Islet of Langerhans (tissue), 1 donor: ENCODE data around the gene SCGB2B2.
A peak's percentile ranks its signal among the peaks of the same experiment; 100 is the strongest.
"Not testable (repeated sequence)": the region's sequence is repeated elsewhere in the genome, so short reads cannot be mapped to it uniquely, and the experiment has no call there.

Experiments
- FAIRE-seq: peaks from one replicate; lab custom pipeline; 2011; peaks lifted over from hg19 to GRCh38; lab: Jason Lieb, UNC

SCGB2B2 gene, protein sequence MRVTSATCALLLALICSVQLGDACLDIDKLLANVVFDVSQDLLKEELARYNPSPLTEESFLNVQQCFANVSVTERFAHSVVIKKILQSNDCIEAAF

DNA sequence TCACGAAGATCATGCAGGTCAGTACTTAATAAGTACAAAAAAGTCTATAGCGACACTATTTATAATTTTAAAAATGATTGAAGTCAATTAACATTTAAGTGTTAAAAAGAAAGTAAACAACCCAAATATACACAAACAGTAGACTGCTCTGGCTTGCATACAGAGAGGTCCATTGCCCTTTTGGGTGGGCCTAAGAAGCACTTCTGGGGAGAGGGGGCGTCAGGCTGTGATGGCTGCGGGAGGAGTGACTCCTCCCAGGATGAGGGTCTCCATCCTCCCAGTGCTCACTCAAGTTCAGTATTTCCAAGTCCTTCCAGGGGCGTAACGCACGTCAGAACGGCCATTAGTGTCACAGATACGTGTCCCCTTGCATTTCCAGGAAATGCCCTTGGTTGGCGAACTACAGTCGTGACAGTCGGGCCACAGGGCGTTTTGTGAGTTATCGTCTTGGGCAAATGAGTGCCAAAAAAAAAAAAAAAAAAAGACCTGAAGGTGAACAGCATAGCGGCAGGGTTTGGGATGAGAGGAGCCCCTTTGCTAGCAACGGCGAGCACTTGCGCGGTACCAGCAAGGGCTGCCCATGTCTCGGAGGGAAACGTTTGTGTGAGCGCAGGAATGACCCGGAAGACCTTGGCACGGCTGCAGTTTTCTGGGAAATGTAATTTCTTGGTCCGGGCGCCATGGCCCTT is at the start of gene SCGB2B2:
Gene SCGB2B2, minus strand, starts transcription at position 463 of the 689 bp plus-strand sequence. CDS start 82,596 bp downstream, outside the sequence.
- FAIRE-seq = peak; percentile 33

DNA sequence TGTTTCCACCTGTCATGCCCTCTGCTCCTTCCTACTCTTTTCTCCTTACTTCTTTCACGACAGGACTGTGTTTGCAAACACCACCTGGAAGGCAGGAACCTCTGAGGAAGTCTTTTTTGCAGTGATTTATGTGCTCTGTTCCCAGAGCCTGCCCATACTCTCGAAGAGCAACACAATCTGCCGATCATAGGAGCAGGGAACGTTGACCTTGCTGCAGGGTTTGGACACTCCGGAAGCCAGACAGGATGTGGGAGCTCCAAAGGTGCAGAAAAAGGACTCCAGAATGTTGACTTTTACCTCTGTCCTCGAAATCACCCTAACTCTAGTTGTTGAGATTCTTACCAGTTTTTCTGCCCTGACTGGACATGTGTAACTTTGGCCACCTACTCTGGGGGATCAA is 48.4 kb upstream of the SCGB2B2 start:
- FAIRE-seq = no peak

DNA sequence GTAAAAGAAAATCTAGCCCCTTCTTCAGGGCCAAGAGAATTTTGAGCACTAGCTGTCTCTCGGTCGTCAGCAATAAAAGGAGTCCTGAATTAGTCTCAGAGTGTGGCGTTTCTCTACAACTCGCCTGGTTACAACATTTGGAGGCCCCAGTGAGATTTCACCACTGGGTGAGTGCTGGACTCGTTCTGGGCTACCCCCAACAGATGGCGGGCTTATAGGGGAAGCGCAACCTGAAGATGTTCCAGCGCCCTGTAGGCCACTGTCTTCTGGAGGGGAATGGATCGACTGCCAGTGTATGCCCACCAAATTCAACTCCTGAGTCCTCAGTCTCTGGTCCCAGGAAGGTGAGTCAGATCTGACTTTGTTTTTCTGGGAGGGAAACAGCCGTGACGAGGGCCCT is 45.4 kb upstream of the SCGB2B2 start:
- no peak for FAIRE-seq

DNA sequence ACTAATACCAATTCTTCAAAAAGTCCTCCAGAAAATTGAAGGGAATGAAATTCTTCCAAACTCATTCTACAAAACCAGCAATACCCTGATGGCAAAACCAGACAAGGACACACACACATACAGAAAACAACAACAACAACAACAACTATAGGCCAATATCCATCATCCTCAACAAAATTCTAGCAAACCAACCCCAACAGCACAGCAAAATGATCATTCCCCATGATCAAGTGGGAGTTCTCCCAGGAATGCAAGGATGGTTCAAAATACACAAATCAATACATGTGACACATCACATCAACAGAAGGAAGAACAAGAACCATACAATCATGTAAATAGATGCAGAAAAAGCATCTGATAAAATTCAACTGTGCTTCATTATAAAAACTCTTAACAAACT is 38.4 kb upstream of the SCGB2B2 start:
- no peak for FAIRE-seq

DNA sequence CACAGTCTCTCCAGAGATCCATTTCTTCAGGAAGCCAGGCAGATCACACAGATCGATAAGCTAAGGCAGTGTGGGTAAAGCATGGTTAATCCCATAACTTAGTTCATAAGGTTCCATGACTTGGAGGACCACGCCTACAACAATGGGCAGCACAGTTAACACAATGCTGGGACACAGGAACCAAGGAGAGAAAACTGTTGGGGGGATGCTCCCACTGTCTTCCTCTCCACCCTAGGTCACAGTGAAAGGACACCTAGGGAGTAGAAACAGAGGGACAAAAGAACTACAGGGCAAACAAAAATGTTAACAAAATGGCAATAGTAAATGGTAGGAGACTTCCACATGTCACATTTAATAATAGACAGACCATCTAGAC is 36.3 kb upstream of the SCGB2B2 start:
- no peak for FAIRE-seq

DNA sequence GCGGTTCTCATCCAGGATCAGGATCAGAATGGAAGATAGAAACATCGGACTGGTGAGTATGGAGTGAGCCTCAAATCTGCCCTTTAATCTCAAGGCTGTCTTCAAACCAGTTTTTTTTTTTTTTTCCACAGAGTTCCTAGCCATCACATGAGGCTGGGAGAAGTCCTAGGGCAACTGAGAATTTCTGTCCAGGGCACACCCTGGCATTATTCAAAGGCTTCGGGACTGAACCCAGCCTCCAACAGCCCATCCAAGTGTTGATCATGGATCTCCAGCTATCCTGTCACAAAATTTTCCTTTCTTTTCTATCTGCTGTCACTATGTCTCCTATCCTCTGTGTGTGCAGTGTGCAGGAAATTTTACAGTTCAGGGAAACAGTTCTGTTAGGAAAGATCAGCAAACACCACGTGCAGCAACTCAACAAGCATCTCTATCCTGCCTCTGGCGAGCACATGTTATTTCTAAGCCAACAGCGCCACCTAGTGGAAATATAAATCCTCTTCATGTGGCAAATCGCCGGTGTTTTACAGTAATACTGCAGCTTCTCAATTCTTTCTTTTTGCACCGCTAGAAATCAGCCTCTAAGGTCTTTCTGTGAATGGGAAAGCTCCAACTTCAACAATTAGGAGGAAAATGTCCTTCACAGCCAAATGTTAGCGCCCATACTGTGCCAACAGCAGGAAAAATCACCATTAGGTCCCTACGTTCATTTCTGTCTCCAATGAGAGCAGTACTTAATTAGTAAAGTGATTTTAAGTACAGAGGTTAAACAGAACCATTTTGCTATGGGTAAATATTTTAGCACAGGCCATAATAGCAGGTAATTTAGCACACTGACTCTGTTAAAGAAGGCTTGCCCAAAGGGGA is 35.7 kb upstream of the SCGB2B2 start:
- peak; percentile 79 for FAIRE-seq

DNA sequence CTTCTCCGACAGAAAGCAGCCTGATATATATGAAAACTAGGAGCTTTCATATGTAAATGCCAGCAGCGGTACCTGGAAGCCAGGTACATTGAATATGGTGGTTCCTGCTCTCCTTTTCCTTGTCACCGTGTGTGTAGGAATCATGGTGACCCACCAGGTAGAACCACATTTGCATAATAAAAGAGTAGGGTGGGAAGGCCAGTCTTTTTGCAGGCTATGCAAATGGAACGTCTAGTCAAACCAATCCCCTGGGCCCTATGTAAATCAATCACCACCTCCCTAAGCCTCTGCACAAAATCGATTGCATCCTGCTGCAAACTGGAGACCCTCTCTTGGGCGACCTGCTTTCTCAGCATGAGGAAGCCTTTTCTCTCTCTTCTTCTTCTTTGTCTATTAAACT is 34.9 kb upstream of the SCGB2B2 start:
- no peak for FAIRE-seq

DNA sequence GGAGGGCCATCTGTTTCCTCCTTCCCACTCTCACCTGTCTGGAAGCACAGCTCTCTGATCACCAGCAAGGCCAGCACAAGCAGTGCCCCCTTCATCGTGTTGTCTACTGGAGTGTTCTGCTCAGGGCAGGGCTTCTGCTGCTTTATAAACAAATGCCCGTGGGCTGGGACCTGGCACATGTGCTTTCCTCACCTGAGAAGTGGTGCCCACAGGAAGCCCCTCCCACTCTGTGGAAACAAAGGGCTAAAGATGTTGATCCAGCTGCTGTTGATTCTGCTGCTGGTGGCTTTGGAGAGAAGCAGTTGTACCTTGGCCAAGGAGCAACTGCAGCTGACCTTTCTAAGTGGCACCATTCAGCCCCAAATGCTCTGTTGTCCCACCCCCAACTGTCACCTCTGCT is 30.7 kb upstream of the SCGB2B2 start:
- FAIRE-seq = no peak

DNA sequence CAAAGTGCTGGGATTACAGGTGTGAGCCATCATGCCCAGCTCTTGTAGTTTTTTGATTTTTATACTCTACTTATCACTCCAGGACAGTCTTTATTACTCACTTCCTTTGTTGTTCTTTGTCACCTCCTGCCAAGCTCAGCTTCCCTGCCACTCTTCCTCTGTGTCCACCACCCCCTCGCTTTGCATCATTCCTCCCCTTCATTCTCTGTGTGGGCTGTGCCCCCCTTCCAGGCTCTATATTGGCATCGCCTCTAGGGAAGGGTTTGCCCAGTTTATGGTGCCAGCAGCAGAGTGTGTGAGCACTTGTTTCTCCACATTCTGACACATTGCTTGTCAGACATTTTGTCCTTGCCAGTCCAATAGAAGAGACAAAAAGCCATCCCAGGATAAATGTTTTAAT is 15.6 kb upstream of the SCGB2B2 start:
- no peak for FAIRE-seq

DNA sequence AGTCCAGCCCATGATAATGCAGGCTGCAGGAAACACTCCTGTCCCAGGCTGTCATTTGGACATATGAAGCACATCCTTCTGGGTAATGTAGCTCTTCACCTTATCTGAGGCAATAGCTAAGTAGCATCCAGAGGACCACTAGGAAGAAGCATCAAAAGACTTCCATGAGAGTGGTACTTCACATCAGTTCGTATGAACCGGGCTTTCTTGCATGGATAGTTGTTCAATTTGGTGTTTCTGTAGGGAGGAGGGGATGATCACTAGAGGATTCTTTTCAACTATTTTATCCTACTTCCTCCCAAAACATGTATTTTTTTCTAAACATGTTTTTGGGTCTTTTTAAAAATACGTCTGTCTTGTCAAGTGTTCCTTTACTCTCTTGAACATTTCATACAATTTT is 13.4 kb upstream of the SCGB2B2 start:
- FAIRE-seq = no peak

DNA sequence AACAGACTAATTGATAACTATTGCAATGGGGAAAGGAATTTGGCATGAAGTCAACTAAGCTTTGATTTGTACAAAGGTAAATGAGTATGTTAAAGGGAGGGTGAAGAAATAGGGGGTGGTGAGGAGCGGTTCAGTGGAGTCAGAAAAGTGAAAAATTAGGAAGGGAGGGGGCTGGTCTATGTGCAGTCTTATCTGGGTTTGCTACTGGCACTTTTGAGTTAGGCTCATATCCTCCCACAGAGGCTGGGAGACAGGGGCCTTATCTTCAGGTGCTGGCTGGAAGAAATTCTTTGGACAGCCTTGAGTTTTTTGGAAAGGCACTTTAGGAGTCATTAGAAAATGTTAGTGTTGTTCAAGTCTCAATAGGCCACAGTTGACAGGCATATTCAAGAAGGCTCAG is 11.6 kb upstream of the SCGB2B2 start:
- no peak for FAIRE-seq

DNA sequence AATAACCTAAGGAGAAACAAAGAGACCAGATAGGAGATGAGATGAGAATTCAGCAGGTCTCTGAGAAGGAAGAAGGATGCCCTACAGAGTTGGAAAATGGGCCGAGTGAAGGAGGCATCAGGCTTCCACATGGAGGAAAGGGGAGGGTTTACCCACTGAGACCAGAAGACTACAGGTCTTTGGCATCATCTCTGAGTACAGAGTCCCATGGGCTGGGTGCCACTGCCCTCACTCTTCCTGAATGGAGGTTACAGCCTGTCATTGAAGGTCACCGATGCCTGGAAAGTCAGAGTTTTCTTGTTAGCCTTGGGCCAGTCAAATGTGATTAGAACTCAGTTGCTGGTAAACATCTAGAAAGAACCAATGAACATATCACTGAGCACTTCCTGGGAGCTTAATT is 10.4 kb upstream of the SCGB2B2 start:
- no peak for FAIRE-seq

DNA sequence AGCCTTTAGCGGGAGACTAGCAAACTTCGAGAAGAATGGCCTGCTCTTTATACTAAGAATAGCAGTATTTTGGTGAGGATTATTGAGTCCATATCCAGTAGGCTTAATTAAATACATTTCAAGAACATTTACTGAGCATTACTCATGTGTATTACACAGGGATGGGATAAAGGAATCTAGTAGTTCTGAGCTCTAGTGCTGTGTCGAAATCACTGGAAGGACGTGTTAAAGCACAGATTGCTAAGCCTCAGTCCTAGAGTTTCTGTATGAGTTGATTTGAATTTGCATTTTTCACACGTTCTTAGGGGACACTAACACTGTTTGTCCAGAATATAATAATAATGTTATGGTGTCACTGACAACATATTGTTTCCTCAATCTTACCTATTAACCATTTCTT is 9.5 kb upstream of the SCGB2B2 start:
- no peak for FAIRE-seq

DNA sequence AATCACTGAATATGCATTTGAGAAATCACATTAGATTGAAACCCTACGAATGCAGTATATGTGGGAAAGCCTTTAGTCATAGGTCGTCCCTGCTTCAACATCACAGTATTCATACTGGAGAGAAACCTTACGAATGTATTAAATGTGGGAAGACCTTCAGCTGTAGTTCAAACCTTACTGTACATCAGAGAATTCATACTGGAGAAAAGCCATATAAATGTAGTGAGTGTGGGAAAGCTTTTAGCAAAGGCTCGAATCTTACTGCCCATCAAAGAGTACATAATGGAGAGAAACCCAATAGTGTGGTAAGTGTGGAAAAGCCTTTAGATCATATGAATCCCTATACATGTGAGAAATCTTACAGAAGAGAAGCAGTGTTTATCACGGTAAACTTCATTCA is 8.3 kb upstream of the SCGB2B2 start:
- not testable (repeated sequence) for FAIRE-seq

DNA sequence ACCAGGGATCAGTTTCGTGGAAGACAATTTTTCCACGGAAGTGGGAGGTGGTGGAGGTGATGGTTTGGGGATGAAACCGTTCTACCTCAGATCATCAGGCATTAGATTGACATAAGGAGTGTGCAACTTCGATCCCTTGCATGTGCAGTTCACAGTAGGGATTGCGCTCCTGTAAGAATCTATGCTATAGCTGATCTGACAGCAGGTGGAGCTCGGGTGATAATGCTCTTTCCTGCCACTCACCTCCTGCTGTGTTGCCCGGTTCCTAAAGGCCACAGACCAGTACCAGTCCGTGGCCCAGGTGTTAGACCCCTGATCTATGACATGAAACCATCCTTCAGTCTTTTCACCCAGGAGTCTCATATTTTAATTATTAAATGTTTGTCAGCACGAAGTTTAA is 4.5 kb upstream of the SCGB2B2 start:
- no peak for FAIRE-seq

DNA sequence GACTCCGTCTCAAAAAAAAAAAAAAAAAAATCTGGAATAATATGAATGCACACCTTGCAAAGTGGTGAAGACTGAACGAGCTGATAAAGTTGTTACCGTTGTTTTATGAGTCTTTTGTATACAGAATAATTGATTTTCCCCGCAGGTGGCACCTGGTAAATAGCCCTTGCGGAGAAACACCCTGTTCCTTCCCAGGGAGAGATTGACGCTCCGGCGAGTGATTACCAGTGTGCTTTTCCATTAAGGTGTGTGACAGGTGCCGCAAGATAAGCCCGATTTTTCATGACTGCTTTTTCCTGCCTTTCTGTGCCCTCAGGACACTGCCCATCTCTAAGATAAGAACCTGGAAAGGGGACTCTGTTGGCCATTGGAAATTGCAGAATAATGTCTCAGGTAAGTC is 1.5 kb upstream of the SCGB2B2 start:
- FAIRE-seq = no peak

DNA sequence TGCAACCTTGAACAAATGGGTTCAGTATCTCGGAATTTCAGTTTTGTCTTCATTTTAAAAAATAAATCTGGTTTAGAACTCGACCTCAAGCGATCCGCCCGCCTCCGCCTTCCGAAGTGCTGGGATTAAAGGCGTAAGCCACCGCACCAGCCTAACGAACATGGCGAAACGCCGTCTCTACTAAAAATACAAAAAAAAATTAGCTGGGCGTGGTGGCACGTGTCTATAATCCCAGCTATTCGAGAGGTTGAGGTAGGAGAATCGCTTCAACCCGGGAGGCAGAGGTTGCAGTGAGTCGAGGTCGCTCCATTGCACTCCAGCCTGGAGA is 1.1 kb upstream of the SCGB2B2 start:
- no peak for FAIRE-seq

DNA sequence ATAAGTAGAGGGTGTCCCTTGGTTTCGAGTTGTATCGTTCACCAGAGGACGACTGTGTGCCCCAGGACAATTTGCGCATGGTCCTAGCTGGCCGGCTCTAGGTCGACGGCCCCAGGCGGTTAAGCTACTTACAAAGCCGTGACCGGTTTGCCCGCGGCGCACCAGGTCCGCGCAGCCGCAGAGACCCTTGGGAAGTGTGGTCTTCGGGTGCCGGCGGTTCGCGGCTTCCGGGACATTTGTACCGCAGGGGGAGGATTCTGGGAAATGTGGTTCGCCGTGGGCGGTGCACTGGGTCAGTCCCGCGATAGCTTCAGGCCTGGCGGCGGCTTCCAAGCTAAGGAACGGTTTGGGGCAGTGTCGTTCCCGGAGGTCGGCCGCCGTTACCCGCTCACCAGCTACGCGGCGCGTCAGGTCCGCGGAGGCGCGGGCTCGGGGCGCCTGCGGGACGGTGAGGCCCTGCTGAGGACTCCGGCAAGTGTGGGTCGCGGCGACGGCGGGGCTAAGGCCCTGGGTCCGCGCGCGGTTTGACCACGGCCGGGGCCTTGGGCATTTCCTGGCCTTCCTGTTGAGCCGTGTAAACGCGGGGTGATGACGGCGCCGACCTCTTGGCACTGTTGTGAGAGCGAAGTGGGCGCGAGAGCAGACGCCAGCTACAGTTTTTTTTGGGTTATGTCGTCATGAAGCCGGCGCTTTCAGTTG is 576 bp upstream of the SCGB2B2 start, which contains the start of gene ZNF302:
Gene ZNF302, plus strand, starts transcription at position 293 of the 699 bp plus-strand sequence. CDS start 1,127 bp downstream, outside the sequence.
- peak; percentile 66 for FAIRE-seq

DNA sequence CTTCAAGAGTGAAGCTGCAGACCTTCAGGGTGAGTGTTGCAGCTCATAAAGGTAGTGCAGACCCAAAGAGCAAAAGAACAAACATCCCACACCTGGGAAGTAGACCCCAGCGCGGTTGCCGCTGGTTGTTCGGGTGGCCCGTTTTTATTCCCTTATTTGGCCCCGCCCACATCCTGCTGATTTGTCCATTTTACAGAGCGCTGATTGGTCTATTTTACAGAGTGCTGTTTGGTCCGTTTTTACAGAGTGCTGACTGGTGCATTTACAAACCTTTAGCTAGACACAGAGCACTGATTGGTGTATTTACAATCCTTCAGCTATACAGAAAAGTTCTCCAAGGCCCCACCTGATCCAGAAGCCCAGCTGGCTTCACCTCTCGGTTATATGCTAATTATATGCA is 1.0 kb downstream of the SCGB2B2 start:
- no peak for FAIRE-seq

DNA sequence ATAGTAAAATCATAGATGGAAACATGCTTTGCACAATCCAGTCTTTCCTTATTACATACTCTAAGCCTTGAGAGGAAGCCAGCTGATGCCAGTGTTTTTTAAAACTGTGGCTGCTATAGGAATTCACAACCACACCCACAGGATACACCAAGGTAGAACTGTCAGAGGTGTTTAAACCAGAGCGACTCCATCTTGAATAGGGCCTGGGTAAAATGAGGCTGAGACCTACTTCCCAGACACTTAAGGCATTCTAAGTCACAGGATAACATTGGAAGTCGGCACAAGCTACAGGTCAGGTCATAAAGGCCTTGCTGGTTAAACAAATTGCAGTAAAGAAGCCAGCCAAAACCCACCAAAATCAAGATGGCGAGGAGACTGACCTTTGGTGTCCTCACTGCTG is 1.7 kb downstream of the SCGB2B2 start:
- no peak for FAIRE-seq

DNA sequence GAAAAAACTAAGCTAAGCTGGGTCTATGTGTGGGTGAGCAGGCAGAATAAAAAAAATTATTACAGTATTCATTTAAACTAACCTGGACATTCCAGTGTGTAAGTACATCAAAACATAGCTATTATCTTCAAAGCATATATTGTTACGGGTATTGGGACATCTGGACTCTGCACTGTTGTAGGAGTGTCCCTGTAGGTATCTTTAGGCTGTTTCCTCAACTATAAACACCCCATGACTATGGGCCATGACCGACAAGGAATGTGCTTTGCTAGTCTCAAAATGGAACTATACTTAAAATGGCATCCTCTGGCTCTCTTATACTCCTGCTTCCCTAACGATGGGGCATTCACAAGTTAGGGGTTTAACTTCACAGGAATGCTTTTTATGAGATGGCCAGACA is 3.4 kb downstream of the SCGB2B2 start:
- FAIRE-seq = no peak

DNA sequence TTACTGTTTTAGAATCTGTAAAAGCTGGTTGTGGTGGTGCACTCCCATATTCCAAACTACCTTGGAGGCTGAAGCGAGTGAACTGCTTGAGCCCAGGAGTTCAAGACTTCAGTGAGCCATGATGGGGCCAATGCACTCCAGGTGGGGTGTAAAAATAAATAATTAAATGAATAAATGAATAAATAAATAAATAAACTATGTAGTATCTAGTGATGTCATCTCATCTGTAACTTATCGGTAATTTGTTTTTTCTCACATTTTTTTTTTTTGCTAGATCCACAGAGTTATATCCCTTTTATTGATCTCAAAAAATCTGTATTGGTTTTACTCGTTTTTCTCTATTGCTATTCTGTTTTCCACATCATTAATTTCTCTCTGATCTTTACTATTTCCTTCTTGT is 5.0 kb downstream of the SCGB2B2 start:
- no peak for FAIRE-seq

DNA sequence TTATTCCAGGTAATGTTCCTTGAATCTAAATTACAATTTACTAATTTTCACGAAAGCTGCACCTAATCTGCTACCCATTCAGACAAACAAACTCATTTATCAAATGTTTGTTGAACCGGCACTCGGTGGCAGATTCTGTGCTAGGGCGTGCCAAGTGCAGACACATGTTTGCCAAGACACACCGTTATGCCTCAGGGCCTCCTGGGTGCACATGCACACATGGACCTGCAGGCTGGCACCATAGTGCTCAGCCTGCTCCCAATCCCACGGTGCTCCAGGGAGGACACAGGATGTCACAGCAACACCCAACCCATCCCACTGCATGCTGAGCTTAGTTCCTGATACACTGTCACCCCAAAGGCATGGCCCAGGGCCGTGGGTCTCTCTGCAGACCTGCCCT is 7.7 kb downstream of the SCGB2B2 start:
- FAIRE-seq = no peak
